ENCODE results near the gene PLIN5. TPM values are rescaled to one million over a fixed set of nuclear protein-coding genes. Genes with fewer than 3 reads are reported as not detected.
A peak's percentile ranks its signal among the peaks of the same experiment; 100 is the strongest.

Gene PLIN5
- polyA plus RNA-seq, 1 donor: 2.0 TPM

- H3K4me1 ChIP-seq (ENCODE audit: control insufficient read depth, insufficient read depth, low read length): no peaks in the 10 kb centered on the region
- no peak overlapping the region for H3K4me3 ChIP-seq (ENCODE audit: low read length)
- H3K9me3 ChIP-seq (ENCODE audit: control insufficient read depth, low read depth, low read length): peaks cover 4% of the 10 kb centered on the region
- WGBS (ENCODE audit: insufficient coverage, low lambda C conversion rate): no CpG with 5 or more reads among the region's 5 CpGs
- peaks cover 54% of the 10 kb centered on the region for H3K27me3 ChIP-seq (ENCODE audit: control insufficient read depth, insufficient read depth, low read length)
- no peak for DNase-seq
- H3K27ac ChIP-seq (ENCODE audit: low read length): no peak overlapping the region
- no peaks in the 10 kb centered on the region for H3K36me3 ChIP-seq (ENCODE audit: control insufficient read depth, insufficient read depth, low read length)
These were observed 42.2 kb upstream of the PLIN5 start for GRCh38 chr19:4577020-4577782.

DNA sequence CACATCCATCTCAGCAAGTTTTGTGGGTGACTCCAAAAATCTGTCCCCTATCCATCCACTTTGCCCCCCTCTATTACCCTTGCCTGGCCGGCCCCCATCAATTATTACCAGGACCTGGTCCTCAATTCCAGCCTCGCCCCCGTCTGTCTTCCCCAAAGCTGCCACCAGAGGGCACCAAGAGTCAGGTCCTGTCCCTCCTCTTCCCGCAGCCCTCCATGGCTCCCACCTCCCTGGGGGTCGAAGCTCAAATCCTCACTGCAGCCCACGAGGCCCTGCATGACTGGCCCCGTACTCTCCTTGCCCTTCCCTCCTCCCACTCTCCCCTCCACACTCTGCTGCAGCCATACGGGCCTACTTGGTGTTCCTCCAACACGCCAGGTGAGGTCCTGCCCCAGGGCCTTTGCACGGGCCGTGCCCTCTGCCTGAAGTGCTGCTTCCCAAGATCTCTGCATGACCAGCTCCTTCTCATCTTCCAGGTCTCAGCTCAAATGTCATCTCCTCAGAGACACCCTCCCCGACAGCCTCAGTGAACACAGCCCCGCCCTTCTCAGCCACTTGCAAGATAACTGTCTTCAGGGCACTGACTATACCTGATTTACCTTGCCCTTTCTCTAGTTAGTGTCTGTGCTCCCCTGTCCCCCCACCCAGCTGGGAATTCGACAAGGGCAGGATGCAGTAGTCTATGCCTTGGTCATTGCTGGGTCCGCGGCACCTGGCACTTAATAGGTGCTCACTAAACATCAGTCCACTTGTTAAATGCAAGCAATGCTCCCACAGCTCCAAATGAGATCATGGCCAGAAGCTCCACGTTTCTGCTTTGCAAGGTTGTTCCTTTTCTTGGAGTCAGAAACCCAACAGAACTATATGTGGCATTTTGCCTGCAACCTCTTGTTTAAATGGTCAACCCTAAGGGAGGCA lies 41.3 kb upstream of the PLIN5 start:
- no peak overlapping the region for H3K27ac ChIP-seq (ENCODE audit: low read length)
- no peaks in the 10 kb centered on the region for H3K36me3 ChIP-seq (ENCODE audit: control insufficient read depth, insufficient read depth, low read length)
- WGBS (ENCODE audit: insufficient coverage, low lambda C conversion rate): no CpG with 5 or more reads among the region's 17 CpGs
- H3K9me3 ChIP-seq (ENCODE audit: control insufficient read depth, low read depth, low read length): peaks cover 4% of the 10 kb centered on the region
- no peaks in the 10 kb centered on the region for H3K4me1 ChIP-seq (ENCODE audit: control insufficient read depth, insufficient read depth, low read length)
- no peak for DNase-seq
- H3K4me3 ChIP-seq (ENCODE audit: low read length): no peak overlapping the region
- peaks cover 48% of the 10 kb centered on the region for H3K27me3 ChIP-seq (ENCODE audit: control insufficient read depth, insufficient read depth, low read length)

- peaks cover 42% of the 10 kb centered on the region for H3K27me3 ChIP-seq (ENCODE audit: control insufficient read depth, insufficient read depth, low read length)
- peak; percentile 19 to 29 for DNase-seq
- no peak overlapping the region for H3K27ac ChIP-seq (ENCODE audit: low read length)
- no peak overlapping the region for H3K4me3 ChIP-seq (ENCODE audit: low read length)
- H3K36me3 ChIP-seq (ENCODE audit: control insufficient read depth, insufficient read depth, low read length): no peaks in the 10 kb centered on the region
- H3K9me3 ChIP-seq (ENCODE audit: control insufficient read depth, low read depth, low read length): peaks cover 4% of the 10 kb centered on the region
- WGBS (ENCODE audit: insufficient coverage, low lambda C conversion rate): no CpG with 5 or more reads among the region's 19 CpGs
- H3K4me1 ChIP-seq (ENCODE audit: control insufficient read depth, insufficient read depth, low read length): no peaks in the 10 kb centered on the region
These were observed 40.4 kb upstream of the PLIN5 start for GRCh38 chr19:4575267-4576015.

GRCh38 chr19:4573682-4574081 lies 38.7 kb upstream of the PLIN5 start:
- H3K27me3 ChIP-seq (ENCODE audit: control insufficient read depth, insufficient read depth, low read length): peaks cover 24% of the 10 kb centered on the region
- no peaks in the 10 kb centered on the region for H3K9me3 ChIP-seq (ENCODE audit: control insufficient read depth, low read depth, low read length)
- no peak for DNase-seq
- no CpG with 5 or more reads among the region's 6 CpGs for WGBS (ENCODE audit: insufficient coverage, low lambda C conversion rate)
- H3K4me1 ChIP-seq (ENCODE audit: control insufficient read depth, insufficient read depth, low read length): no peaks in the 10 kb centered on the region
- no peak overlapping the region for H3K4me3 ChIP-seq (ENCODE audit: low read length)
- H3K27ac ChIP-seq (ENCODE audit: low read length): no peak overlapping the region
- no peaks in the 10 kb centered on the region for H3K36me3 ChIP-seq (ENCODE audit: control insufficient read depth, insufficient read depth, low read length)

DNA sequence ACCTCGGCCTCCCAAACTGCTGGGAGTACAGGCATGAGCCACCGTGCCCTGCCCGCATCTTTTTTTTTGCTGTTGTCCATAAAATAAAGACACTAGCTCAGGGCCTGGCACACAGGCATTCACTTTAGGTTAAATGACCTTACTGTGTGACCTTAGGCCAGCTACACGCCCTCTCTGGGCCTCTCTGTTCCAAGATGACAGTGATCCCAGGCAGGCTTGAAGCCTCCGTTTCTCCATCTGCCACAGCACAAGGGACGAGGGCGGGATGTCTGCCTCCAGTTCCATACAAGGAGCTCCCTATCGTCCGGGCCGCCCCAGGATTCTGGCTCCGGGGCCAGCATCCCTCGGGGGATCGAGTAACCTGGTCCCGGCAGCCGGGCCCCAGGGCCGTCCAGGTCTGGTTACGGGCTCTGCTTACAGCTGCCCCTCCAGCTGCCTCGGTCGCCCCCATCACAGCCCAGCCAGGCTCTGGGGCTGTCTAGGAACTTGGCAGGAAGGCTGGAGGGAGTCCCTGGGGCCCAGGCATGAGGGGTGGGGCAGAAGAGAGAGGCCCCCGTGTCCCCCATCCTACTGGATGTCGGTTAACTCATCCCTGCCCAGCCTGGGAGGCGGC lies 36.4 kb upstream of the PLIN5 start:
- H3K4me1 ChIP-seq (ENCODE audit: control insufficient read depth, insufficient read depth, low read length): no peaks in the 10 kb centered on the region
- H3K4me3 ChIP-seq (ENCODE audit: low read length): no peak overlapping the region
- WGBS (ENCODE audit: insufficient coverage, low lambda C conversion rate): no CpG with 5 or more reads among the region's 22 CpGs
- H3K27ac ChIP-seq (ENCODE audit: low read length): no peak overlapping the region
- DNase-seq: no peak
- H3K36me3 ChIP-seq (ENCODE audit: control insufficient read depth, insufficient read depth, low read length): no peaks in the 10 kb centered on the region
- H3K9me3 ChIP-seq (ENCODE audit: control insufficient read depth, low read depth, low read length): no peaks in the 10 kb centered on the region
- H3K27me3 ChIP-seq (ENCODE audit: control insufficient read depth, insufficient read depth, low read length): peaks cover 17% of the 10 kb centered on the region

- WGBS (ENCODE audit: insufficient coverage, low lambda C conversion rate): no CpG with 5 or more reads among the region's 5 CpGs
- Histone ChIP-seq H3K27me3 (ENCODE audit: control insufficient read depth, insufficient read depth, low read length) (peaks cover 17% of the 10 kb centered on the region), H3K9me3 (ENCODE audit: control insufficient read depth, low read depth, low read length) (no peaks in the 10 kb centered on the region), H3K27ac (ENCODE audit: low read length) (no peak overlapping the region), H3K4me1 (ENCODE audit: control insufficient read depth, insufficient read depth, low read length) (no peaks in the 10 kb centered on the region), H3K4me3 (ENCODE audit: low read length) (no peak overlapping the region), H3K36me3 (ENCODE audit: control insufficient read depth, insufficient read depth, low read length) (no peaks in the 10 kb centered on the region)
- DNase-seq: no peak
These were observed 35.9 kb upstream of the PLIN5 start for GRCh38 chr19:4570916-4571304.

- no peak for DNase-seq
- H3K4me1 ChIP-seq (ENCODE audit: control insufficient read depth, insufficient read depth, low read length): no peaks in the 10 kb centered on the region
- H3K9me3 ChIP-seq (ENCODE audit: control insufficient read depth, low read depth, low read length): no peaks in the 10 kb centered on the region
- peaks cover 12% of the 10 kb centered on the region for H3K27me3 ChIP-seq (ENCODE audit: control insufficient read depth, insufficient read depth, low read length)
- no peak overlapping the region for H3K4me3 ChIP-seq (ENCODE audit: low read length)
- no peak overlapping the region for H3K27ac ChIP-seq (ENCODE audit: low read length)
- H3K36me3 ChIP-seq (ENCODE audit: control insufficient read depth, insufficient read depth, low read length): no peaks in the 10 kb centered on the region
- 80% methylated on average over 2 of the region's 11 CpGs for WGBS (ENCODE audit: insufficient coverage, low lambda C conversion rate)
These were observed 35.4 kb upstream of the PLIN5 start for GRCh38 chr19:4570402-4570801.

DNA sequence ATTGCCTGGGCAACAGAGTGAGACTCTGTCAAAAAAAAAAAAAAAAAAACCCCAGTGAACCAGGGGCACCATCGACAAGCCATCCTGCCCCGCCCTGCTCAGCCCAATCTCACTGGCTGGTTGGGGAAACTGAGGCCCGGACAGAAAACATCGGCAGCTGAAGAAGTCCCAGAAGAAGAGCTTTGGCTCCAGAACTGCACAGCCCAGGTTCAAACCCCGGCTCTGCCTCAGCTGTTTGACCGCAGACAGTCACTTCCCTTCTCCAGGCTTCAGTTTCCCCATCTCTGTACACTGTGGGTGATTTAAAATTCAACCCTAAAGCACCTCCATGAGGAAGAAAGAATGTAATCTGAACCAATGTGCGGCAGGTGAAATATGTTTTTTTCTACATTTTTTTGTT lies 33.9 kb upstream of the PLIN5 start:
- Histone ChIP-seq H3K9me3 (ENCODE audit: control insufficient read depth, low read depth, low read length) (no peaks in the 10 kb centered on the region), H3K36me3 (ENCODE audit: control insufficient read depth, insufficient read depth, low read length) (no peaks in the 10 kb centered on the region), H3K27me3 (ENCODE audit: control insufficient read depth, insufficient read depth, low read length) (no peaks in the 10 kb centered on the region), H3K4me1 (ENCODE audit: control insufficient read depth, insufficient read depth, low read length) (no peaks in the 10 kb centered on the region), H3K27ac (ENCODE audit: low read length) (no peak overlapping the region), H3K4me3 (ENCODE audit: low read length) (no peak overlapping the region)
- DNase-seq: no peak
- 83% methylated on average over 1 of the region's 7 CpGs for WGBS (ENCODE audit: insufficient coverage, low lambda C conversion rate)

DNA sequence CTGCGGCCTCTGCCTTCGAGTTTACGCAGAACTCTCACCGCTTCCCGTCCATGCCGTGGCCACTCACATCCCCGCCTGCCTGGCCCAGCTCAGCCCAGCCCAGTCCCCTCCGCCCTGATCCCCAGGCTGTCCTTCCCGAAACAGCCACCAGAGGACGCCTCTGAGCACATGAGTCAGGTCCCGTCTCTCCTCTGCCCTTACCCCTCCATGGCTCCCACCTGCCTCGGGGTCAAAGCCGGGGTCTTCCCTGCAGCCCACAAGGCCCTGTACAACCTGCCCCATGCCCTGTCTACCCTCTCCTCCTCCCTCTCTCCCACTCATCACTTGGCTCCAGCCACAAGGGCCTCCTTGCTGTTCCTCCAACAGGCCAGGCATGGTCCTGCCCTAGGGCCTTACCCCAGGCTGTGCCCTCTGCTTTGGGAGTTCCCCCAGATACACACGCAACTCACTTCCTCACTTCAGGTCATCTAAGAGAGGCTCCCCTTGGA lies 32.6 kb upstream of the PLIN5 start:
- H3K36me3 ChIP-seq (ENCODE audit: control insufficient read depth, insufficient read depth, low read length): no peaks in the 10 kb centered on the region
- no CpG with 5 or more reads among the region's 14 CpGs for WGBS (ENCODE audit: insufficient coverage, low lambda C conversion rate)
- no peaks in the 10 kb centered on the region for H3K4me1 ChIP-seq (ENCODE audit: control insufficient read depth, insufficient read depth, low read length)
- H3K27me3 ChIP-seq (ENCODE audit: control insufficient read depth, insufficient read depth, low read length): no peaks in the 10 kb centered on the region
- DNase-seq: peak in 1 of 2 donors; percentile 31
- H3K4me3 ChIP-seq (ENCODE audit: low read length): no peak overlapping the region
- H3K9me3 ChIP-seq (ENCODE audit: control insufficient read depth, low read depth, low read length): no peaks in the 10 kb centered on the region
- H3K27ac ChIP-seq (ENCODE audit: low read length): no peak overlapping the region
